GM21825 (cell line): ENCODE results near the gene PIAS2.

Source experiments
- ATAC-seq: cut with Tn5 transposase; IDR thresholded peaks from one replicate; pipeline ENCODE4 v1.9.1; 2021; ENCODE audit warnings: mild to moderate bottlenecking, moderate library complexity; ENCODE audit not compliant: unreplicated experiment

The PIAS2 gene

GRCh38 chr18:46768166-46768921 lies 149.0 kb downstream of the PIAS2 start:
- ATAC-seq, result no peak

GRCh38 chr18:46767217-46767616 lies 150.1 kb downstream of the PIAS2 start:
- ATAC-seq, result no peak

GRCh38 chr18:46764586-46764985 lies 152.7 kb downstream of the PIAS2 start:
- no peak for ATAC-seq

GRCh38 chr18:46761059-46761769 lies 156.1 kb downstream of the PIAS2 start:
- ATAC-seq, result no peak

GRCh38 chr18:46759890-46760289 lies 157.4 kb downstream of the PIAS2 start:
- no peak for ATAC-seq

- ATAC-seq, result no peak
These were observed 160.6 kb downstream of the PIAS2 start, which contains the start of gene ST8SIA5 for GRCh38 chr18:46756559-46757201. ST8SIA5 (minus strand) TSS chr18:46757053; CDS start chr18:46756508, 545 bp downstream.

- no peak for ATAC-seq
These were observed 161.2 kb downstream of the PIAS2 start for GRCh38 chr18:46756025-46756558.

- ATAC-seq, result no peak
These were observed 161.8 kb downstream of the PIAS2 start for GRCh38 chr18:46755315-46756024.

- ATAC-seq, result no peak
These were observed 162.5 kb downstream of the PIAS2 start for GRCh38 chr18:46754661-46755292.

GRCh38 chr18:46754188-46754587 lies 163.1 kb downstream of the PIAS2 start:
- ATAC-seq, result peak; percentile 71
